HFF-Myc (cell line): Measurements from ENCODE around the gene DSTN.

Experiments used
- DNase-seq: peaks from one replicate; pipeline ENCODE4 v3.0.0-alpha.2; 2011; ENCODE audit warnings: low read depth; ENCODE audit errors: extremely low read depth
- H3K4me3 ChIP-seq: replicated peaks from 2 replicates; pipeline ENCODE4 v1.5.1; 2011; ENCODE audit warnings: low read depth, mild to moderate bottlenecking, control low read depth, low read length
- TF ChIP-seq, protein P1 (sequence below): IDR thresholded peaks from 2 replicates; pipeline ENCODE4 v1.5.1; 2012; ENCODE audit warnings: mild to moderate bottlenecking, low read depth, low read length, control low read depth; ENCODE audit errors: missing control alignments

The DSTN gene

DNA sequence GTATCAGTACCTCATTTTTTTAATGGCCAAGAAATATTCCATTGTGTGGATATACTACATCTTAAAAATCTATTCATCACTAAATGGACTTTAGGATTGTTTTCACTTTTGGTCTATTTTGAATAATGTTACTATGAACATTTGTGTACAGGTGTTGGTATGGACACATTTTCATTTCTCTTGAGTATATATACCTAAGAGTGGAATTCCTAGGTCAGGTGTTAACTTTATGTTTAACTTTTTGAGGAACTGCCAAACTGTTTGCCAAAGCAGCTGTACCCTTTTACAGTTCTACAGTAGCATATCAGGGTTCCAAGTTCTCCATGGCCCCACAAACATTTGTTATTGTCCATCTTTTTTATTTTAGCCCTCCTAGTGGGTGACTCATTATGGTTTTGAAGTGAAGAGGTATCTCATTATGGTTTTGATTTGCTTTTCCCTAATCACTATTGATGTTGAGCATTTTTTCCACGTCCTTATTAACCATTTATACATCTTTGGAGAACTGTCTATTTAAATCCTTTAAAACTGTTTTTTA lies 28.2 kb downstream of the DSTN start:
- TF ChIP-seq, protein P1, sequence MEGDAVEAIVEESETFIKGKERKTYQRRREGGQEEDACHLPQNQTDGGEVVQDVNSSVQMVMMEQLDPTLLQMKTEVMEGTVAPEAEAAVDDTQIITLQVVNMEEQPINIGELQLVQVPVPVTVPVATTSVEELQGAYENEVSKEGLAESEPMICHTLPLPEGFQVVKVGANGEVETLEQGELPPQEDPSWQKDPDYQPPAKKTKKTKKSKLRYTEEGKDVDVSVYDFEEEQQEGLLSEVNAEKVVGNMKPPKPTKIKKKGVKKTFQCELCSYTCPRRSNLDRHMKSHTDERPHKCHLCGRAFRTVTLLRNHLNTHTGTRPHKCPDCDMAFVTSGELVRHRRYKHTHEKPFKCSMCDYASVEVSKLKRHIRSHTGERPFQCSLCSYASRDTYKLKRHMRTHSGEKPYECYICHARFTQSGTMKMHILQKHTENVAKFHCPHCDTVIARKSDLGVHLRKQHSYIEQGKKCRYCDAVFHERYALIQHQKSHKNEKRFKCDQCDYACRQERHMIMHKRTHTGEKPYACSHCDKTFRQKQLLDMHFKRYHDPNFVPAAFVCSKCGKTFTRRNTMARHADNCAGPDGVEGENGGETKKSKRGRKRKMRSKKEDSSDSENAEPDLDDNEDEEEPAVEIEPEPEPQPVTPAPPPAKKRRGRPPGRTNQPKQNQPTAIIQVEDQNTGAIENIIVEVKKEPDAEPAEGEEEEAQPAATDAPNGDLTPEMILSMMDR: no peak
- H3K4me3 ChIP-seq: no peak overlapping the region
- DNase-seq: no peak

- H3K4me3 ChIP-seq: no peak overlapping the region
- TF ChIP-seq, protein P1: no peak
- no peak for DNase-seq
Measured at GRCh38 chr20:17601957-17602356, 32.1 kb downstream of the DSTN start.

GRCh38 chr20:17602493-17602892 lies 32.6 kb downstream of the DSTN start:
- no peak overlapping the region for H3K4me3 ChIP-seq
- DNase-seq: no peak
- TF ChIP-seq, protein P1: no peak

DNA sequence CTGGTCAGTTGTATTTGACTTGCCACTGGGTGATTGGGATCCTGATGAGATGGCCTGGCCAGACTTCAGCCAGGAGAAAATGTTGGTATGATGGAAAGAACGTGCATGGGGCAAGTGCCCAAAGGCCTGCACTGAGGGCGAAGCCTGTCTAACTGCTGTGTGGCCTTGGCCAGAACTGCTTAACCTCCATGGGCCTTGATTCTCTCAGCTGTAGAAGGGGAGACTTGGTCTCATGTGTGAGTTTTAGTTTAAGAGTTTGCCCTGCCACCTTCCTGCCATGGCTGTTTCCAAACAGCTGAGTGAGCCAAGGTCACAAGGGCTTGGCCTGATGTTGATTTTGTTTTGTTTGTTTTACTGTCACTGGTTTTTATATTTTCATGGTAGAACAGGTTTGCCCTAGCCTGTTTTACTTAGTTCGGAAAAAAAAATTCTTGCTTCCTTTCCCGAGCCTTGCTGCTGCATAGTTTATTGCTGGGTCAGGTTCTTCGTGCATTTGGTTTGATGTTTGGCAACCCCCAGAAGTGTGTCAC lies 35.3 kb downstream of the DSTN start:
- TF ChIP-seq, protein P1: no peak
- no peak overlapping the region for H3K4me3 ChIP-seq
- DNase-seq: no peak

GRCh38 chr20:17606001-17606400 lies 36.1 kb downstream of the DSTN start:
- TF ChIP-seq, protein P1: no peak
- DNase-seq: no peak
- no peak overlapping the region for H3K4me3 ChIP-seq

DNA sequence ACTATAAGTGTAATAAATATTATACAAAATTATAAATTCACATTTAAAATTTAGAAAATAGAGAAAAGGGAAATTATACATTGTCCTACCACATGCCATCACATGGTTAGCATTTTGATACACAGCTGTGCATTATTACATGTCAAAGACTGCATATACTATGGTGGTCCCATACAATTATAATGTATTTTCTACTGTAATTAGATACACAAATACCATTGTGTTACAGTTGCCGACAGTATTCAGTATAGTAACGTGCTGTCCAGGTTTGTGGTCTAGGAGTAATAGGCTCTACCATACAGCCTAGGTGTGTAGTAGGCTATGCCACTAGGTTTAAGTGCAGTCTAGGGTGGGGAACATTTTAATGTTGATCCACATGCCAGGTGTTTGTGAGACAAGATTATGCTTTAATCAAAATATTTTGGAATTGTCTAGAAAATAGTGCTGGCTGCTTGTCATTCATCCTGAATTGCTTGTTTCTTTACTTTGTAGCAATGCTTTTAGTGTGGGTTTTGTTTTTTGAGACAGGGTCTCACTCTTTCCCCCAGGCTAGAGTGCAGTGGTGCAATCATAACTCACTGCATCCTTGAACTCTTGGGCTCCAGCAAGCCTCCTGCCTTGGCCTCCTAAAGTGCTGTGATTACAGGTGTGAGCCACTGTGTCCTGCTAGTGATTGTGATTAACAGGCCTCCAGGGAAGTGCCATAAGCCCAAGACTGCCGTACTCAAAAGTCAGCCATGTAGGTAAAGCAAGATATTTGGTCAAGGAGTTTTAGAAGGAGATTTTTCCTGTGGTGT lies 39.0 kb downstream of the DSTN start:
- TF ChIP-seq, protein P1: no peak
- H3K4me3 ChIP-seq: no peak overlapping the region
- DNase-seq: no peak
